Testis (tissue), 2 donors: ENCODE data around the gene GGACT.

Source experiments
- CTCF ChIP-seq, 3 experiments: fragments of 450-650 bp in 2 of 3; fragments of 200-600 bp in 1 of 3; sonication (generic) in 1 of 3; IDR thresholded peaks; one replicate each; pipeline ENCODE4 v1.5.1; 2016 to 2019; ENCODE audit warnings: antibody characterized with exemption in 3 of 3, mild to moderate bottlenecking in 2 of 3, moderate library complexity in 1 of 3
- POLR2A ChIP-seq: fragments of 450-650 bp; IDR thresholded peaks from one replicate; pipeline ENCODE4 v1.6.1; 2017; ENCODE audit warnings: antibody characterized with exemption, mild to moderate bottlenecking, moderate library complexity

DNA sequence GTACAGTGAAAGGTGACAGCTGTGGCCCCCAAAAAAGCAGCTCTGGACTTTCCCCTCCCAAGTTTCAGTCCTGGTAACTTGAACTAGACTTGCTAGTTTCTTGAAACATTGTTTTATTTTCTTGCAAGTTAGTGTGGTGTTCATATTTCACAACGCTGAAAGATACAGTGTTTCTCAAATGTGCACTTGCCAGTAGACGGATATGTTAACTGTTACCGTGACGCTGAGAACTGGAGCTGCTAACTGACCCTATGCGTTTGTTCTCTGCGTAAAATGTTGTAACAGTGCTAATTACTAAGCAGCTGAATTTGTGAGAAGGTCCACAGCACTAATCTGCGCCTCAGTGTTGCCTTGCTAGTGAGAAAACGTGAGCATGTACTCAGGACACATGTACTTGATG lies 79.6 kb downstream of the GGACT start:
- TF ChIP-seq CTCF (IDR thresholded peaks at IDR 0.05) (no peak), POLR2A (no peak)
